Measurements from ENCODE around the gene SORCS3. TPM values are rescaled to one million over a fixed set of nuclear protein-coding genes. Genes with fewer than 3 reads are reported as not detected.

Gene SORCS3
- total RNA-seq, 1 experiment from 2014 or later: 0.03 TPM

- Histone ChIP-seq H3K36me3 (replicated peaks; ENCODE audit: control insufficient read depth, insufficient read depth, low read length) (no peaks in the 10 kb centered on the region), H3K4me3 (ENCODE audit: insufficient read depth, low read depth, low read length) (no peak overlapping the region), H3K27me3 (ENCODE audit: control insufficient read depth, insufficient read depth, low read length) (no peaks in the 10 kb centered on the region)
- no peak for DNase-seq
Observed at GRCh38 chr10:104750291-104750690, 109.2 kb downstream of the SORCS3 start.

- DNase-seq: no peak
- Histone ChIP-seq H3K36me3 (replicated peaks; ENCODE audit: control insufficient read depth, insufficient read depth, low read length) (no peaks in the 10 kb centered on the region), H3K27me3 (ENCODE audit: control insufficient read depth, insufficient read depth, low read length) (no peaks in the 10 kb centered on the region)
Observed at GRCh38 chr10:104762793-104763192, 121.7 kb downstream of the SORCS3 start.

DNA sequence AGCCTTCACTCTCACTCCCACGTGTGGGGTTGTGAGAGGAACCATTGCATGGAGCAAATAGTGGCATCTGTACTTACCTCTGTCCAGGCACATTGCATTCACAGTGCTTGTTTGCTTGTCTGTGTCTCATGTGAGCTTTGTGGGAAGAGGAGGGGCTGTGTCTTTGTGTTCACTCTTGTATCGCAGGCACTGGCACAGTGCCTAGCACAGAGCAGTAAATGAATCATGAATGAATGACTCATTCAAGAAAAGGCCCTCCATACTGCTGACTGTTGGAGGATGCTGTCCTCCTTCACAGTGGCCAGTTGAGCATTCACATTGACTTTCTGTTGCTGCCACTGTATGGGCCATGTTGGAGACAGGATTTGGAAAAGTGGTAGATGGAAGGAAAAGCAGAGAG is 125.3 kb downstream of the SORCS3 start:
- H3K4me3 ChIP-seq (ENCODE audit: insufficient read depth, low read depth, low read length): no peak overlapping the region

More at GRCh38 chr10:104762793-104763192, 121.7 kb downstream of the SORCS3 start:
- H3K4me3 ChIP-seq (ENCODE audit: insufficient read depth, low read depth, low read length): no peak overlapping the region

GRCh38 chr10:104767282-104767681 is 126.2 kb downstream of the SORCS3 start:
- DNase-seq: no peak

More for the DNA sequence above, 125.3 kb downstream of the SORCS3 start:
- no peak for DNase-seq
- no peaks in the 10 kb centered on the region for H3K36me3 ChIP-seq (replicated peaks; ENCODE audit: control insufficient read depth, insufficient read depth, low read length)
- H3K27me3 ChIP-seq (ENCODE audit: control insufficient read depth, insufficient read depth, low read length): no peaks in the 10 kb centered on the region; the same call in 1 of the 2 replicates

GRCh38 chr10:104767745-104768144 is 126.7 kb downstream of the SORCS3 start:
- DNase-seq: no peak
- no peaks in the 10 kb centered on the region for H3K36me3 ChIP-seq (replicated peaks; ENCODE audit: control insufficient read depth, insufficient read depth, low read length)
- H3K4me3 ChIP-seq (ENCODE audit: insufficient read depth, low read depth, low read length): no peak overlapping the region
- H3K27me3 ChIP-seq (ENCODE audit: control insufficient read depth, insufficient read depth, low read length): no peaks in the 10 kb centered on the region; the same call in 1 of the 2 replicates

More at GRCh38 chr10:104767282-104767681, 126.2 kb downstream of the SORCS3 start:
- no peaks in the 10 kb centered on the region for H3K36me3 ChIP-seq (replicated peaks; ENCODE audit: control insufficient read depth, insufficient read depth, low read length)
- H3K27me3 ChIP-seq (ENCODE audit: control insufficient read depth, insufficient read depth, low read length): no peaks in the 10 kb centered on the region; the same call in 1 of the 2 replicates
- H3K4me3 ChIP-seq (ENCODE audit: insufficient read depth, low read depth, low read length): no peak overlapping the region

DNA sequence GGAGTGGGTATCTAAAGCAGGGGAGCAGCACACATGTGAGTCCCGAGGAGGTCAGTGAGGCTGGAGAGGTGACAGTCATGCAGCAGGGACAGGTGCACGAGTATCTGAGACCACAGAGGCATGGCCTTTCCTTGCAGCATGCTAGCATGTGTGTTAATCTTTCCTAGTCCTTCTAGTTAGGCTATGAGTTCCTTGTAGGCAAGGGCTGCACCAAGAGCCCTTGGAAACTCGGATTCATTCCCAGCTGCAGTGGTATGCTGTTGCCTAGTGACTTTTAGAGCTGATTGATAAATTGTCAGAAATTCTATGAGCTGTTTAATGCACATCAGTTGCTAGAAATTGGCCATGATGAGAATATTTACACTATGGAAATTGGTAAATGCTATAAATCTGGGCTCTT is 132.0 kb downstream of the SORCS3 start:
- H3K4me3 ChIP-seq (ENCODE audit: insufficient read depth, low read depth, low read length): no peak overlapping the region
- H3K36me3 ChIP-seq (replicated peaks; ENCODE audit: control insufficient read depth, insufficient read depth, low read length): no peaks in the 10 kb centered on the region
- DNase-seq: no peak
- H3K27me3 ChIP-seq (ENCODE audit: control insufficient read depth, insufficient read depth, low read length): no peaks in the 10 kb centered on the region; the same call in 1 of the 2 replicates

GRCh38 chr10:104774234-104774633 is 133.1 kb downstream of the SORCS3 start:
- H3K27me3 ChIP-seq (ENCODE audit: control insufficient read depth, insufficient read depth, low read length): no peaks in the 10 kb centered on the region
- no peak for DNase-seq

GRCh38 chr10:104777086-104777799 is 136.2 kb downstream of the SORCS3 start:
- no peak for DNase-seq
- H3K4me3 ChIP-seq (ENCODE audit: insufficient read depth, low read depth, low read length): no peak overlapping the region
- no peaks in the 10 kb centered on the region for H3K27me3 ChIP-seq (ENCODE audit: control insufficient read depth, insufficient read depth, low read length)
- no peaks in the 10 kb centered on the region for H3K36me3 ChIP-seq (replicated peaks; ENCODE audit: control insufficient read depth, insufficient read depth, low read length)

More at GRCh38 chr10:104774234-104774633, 133.1 kb downstream of the SORCS3 start:
- H3K4me3 ChIP-seq (ENCODE audit: insufficient read depth, low read depth, low read length): no peak overlapping the region
- H3K36me3 ChIP-seq (replicated peaks; ENCODE audit: control insufficient read depth, insufficient read depth, low read length): no peaks in the 10 kb centered on the region

GRCh38 chr10:104778371-104778770 is 137.3 kb downstream of the SORCS3 start:
- Histone ChIP-seq H3K27me3 (ENCODE audit: control insufficient read depth, insufficient read depth, low read length) (no peaks in the 10 kb centered on the region), H3K4me3 (ENCODE audit: insufficient read depth, low read depth, low read length) (no peak overlapping the region), H3K36me3 (replicated peaks; ENCODE audit: control insufficient read depth, insufficient read depth, low read length) (no peaks in the 10 kb centered on the region)
- DNase-seq: no peak

DNA sequence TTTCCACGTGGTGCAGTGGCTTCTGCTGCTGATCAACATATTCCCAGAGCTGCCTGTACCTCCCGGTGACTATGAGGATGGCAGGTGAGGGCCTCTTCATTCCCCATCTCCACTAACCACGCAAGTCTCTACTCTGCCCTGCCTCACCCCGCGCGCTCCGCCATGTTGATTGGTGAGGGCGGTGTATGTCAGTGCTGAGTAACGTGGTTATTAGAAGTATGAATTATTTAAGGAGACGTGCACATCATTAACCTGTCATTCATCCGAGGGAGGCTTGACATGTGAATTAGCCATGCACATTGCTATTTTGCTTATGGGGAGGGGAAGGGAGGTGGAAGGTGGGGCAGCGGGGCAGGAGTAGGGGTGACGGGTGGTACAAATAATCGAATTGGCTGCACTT is 138.6 kb downstream of the SORCS3 start:
- DNase-seq: no peak
- Histone ChIP-seq H3K27me3 (ENCODE audit: control insufficient read depth, insufficient read depth, low read length) (no peaks in the 10 kb centered on the region), H3K4me3 (ENCODE audit: insufficient read depth, low read depth, low read length) (no peak overlapping the region), H3K36me3 (replicated peaks; ENCODE audit: control insufficient read depth, insufficient read depth, low read length) (no peaks in the 10 kb centered on the region)

DNA sequence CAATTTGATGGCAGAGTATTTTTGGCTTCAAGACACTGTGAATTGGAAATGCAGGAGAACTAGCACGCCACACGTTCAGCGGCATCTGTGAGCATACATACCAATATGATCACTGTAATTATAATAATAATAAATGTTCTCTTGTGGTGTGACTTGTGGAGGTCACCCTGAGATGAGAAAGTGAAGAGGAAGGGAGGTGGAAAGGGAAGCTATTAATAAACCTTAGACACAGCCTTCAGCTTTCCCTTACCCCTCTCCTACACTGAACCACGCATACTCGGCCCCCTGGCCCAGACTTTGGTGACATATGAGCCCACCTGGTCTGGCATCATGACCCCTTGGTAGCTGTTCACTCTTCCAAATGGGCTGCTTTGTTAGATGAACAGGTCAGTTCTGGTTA is 139.1 kb downstream of the SORCS3 start:
- no peak for DNase-seq
- Histone ChIP-seq H3K36me3 (replicated peaks; ENCODE audit: control insufficient read depth, insufficient read depth, low read length) (no peaks in the 10 kb centered on the region), H3K27me3 (ENCODE audit: control insufficient read depth, insufficient read depth, low read length) (no peaks in the 10 kb centered on the region), H3K4me3 (ENCODE audit: insufficient read depth, low read depth, low read length) (no peak overlapping the region)

- H3K27me3 ChIP-seq (ENCODE audit: control insufficient read depth, insufficient read depth, low read length): no peaks in the 10 kb centered on the region
- H3K36me3 ChIP-seq (replicated peaks; ENCODE audit: control insufficient read depth, insufficient read depth, low read length): no peaks in the 10 kb centered on the region
- DNase-seq: no peak
- no peak overlapping the region for H3K4me3 ChIP-seq (ENCODE audit: insufficient read depth, low read depth, low read length)
Observed at GRCh38 chr10:104780946-104781595, 140.0 kb downstream of the SORCS3 start.

- Histone ChIP-seq H3K4me3 (ENCODE audit: insufficient read depth, low read depth, low read length) (no peak overlapping the region), H3K36me3 (replicated peaks; ENCODE audit: control insufficient read depth, insufficient read depth, low read length) (no peaks in the 10 kb centered on the region), H3K27me3 (ENCODE audit: control insufficient read depth, insufficient read depth, low read length) (no peaks in the 10 kb centered on the region)
- no peak for DNase-seq
Observed at GRCh38 chr10:104784452-104784851, 143.4 kb downstream of the SORCS3 start.

DNA sequence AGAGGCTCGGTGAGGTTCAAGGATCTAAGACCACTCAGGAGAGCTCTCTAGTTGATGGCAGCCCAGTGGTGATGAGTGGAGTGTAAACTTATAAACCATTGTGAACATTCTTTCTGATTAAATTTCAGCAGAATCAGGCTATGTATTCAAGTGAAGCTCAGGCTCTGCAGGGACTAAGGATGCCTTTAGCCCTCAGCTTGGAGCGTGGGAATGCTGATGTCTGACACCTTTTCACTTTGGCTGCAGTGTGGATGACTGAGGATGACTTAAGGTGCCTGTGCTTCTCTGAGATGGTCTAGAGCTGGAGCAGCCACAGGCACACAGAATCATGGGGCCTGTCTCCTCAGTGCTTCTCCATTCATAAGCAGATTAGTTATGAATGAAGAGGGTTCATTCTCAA is 150.4 kb downstream of the SORCS3 start:
- Histone ChIP-seq H3K36me3 (replicated peaks; ENCODE audit: control insufficient read depth, insufficient read depth, low read length) (no peaks in the 10 kb centered on the region), H3K4me3 (ENCODE audit: insufficient read depth, low read depth, low read length) (no peak overlapping the region), H3K27me3 (ENCODE audit: control insufficient read depth, insufficient read depth, low read length) (no peaks in the 10 kb centered on the region)
- DNase-seq: no peak

DNA sequence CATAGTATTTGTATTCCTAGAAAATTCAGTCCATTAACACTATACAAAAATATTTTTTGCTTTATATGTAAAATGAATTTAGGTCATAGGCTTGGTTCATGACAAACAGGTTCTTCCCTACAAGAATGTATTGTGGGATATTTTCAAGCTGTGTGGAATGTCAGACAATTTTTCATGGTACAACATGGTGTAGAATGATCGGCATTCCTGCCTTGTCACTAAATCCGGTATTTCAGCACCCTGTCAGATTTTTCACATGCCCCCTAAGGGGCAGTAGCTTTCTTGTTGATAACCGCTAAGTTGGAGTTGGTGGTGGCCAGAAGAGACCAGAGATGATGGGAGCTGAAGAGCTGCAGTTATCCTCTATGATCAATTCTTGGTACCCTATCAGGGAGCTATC is 154.3 kb downstream of the SORCS3 start:
- no peaks in the 10 kb centered on the region for H3K27me3 ChIP-seq (ENCODE audit: control insufficient read depth, insufficient read depth, low read length)
- H3K36me3 ChIP-seq (replicated peaks; ENCODE audit: control insufficient read depth, insufficient read depth, low read length): no peaks in the 10 kb centered on the region
- no peak overlapping the region for H3K4me3 ChIP-seq (ENCODE audit: insufficient read depth, low read depth, low read length)
- no peak for DNase-seq

Data from H7 (cell line).